Measurements from ENCODE around the gene IFT57. TPM values are rescaled to one million over a fixed set of nuclear protein-coding genes. Genes with fewer than 3 reads are reported as not detected.

IFT57 gene
- total RNA-seq, 1 experiment from 2014 or later = 32.1 TPM

GRCh38 chr3:108136561-108137459, 85.4 kb downstream of the IFT57 start (continued):
- TF ChIP-seq MXD4 (CRISPR knock-in tag; IDR thresholded peaks at IDR 0.05; ENCODE audit: borderline replicate concordance) = no peak
- no peak for TF ChIP-seq CTCF (IDR thresholded peaks at IDR 0.05)
- TF ChIP-seq TEAD4 (CRISPR knock-in tag; IDR thresholded peaks at IDR 0.05) = no peak
- TF ChIP-seq IRF2 (CRISPR knock-in tag; IDR thresholded peaks at IDR 0.05; ENCODE audit: borderline replicate concordance, low read depth) = no peak
- TF ChIP-seq ZNF317 (CRISPR knock-in tag; IDR thresholded peaks at IDR 0.05; ENCODE audit: borderline replicate concordance, low read depth) = no peak

- DNase-seq (ENCODE audit: low spot score) (no peak), ATAC-seq (no peak)
- ChIA-PET CTCF (no interaction called here), POLR2A (no interaction called here)
- H3K4me1 Mint-ChIP-seq = peaks cover 9% of the 10 kb centered on the region
- no peak for TF ChIP-seq KAT7 (CRISPR knock-in tag; IDR thresholded peaks at IDR 0.05; ENCODE audit: borderline replicate concordance)
- no peak overlapping the region for H3K4me3 Mint-ChIP-seq
- peaks cover 11% of the 10 kb centered on the region for H3K9me3 Mint-ChIP-seq
- no peaks in the 10 kb centered on the region for H3K27me3 Mint-ChIP-seq (ENCODE audit: low read depth)
- H3K27ac Mint-ChIP-seq = no peak overlapping the region
- H3K36me3 Mint-ChIP-seq = no peaks in the 10 kb centered on the region
Observed at GRCh38 chr3:108134555-108134880, 87.7 kb downstream of the IFT57 start.

GRCh38 chr3:108133858-108134554, 88.2 kb downstream of the IFT57 start:
- Mint-ChIP-seq H3K4me3 (no peak overlapping the region), H3K27me3 (ENCODE audit: low read depth) (no peaks in the 10 kb centered on the region), H3K4me1 (peaks cover 9% of the 10 kb centered on the region), H3K36me3 (no peaks in the 10 kb centered on the region), H3K9me3 (peaks cover 11% of the 10 kb centered on the region), H3K27ac (no peak overlapping the region)
- DNase-seq (ENCODE audit: low spot score) = no peak
- CTCF ChIA-PET = interaction anchor here (2.2 kb wide), 1 partner anchor 20 kb away, joined by 6 read pairs; no protein-coding TSS in a partner anchor
- no peak for ATAC-seq
- POLR2A ChIA-PET = no interaction called here
- no peak for TF ChIP-seq E2F4 (CRISPR knock-in tag; IDR thresholded peaks at IDR 0.05; ENCODE audit: borderline replicate concordance, low read depth)
- TF ChIP-seq ZNF425 (CRISPR knock-in tag; conservative IDR thresholded peaks at IDR 0.05) = no peak
- TF ChIP-seq GABPB1 (CRISPR knock-in tag; IDR thresholded peaks at IDR 0.05) = no peak
- no peak for TF ChIP-seq MXD4 (CRISPR knock-in tag; IDR thresholded peaks at IDR 0.05; ENCODE audit: borderline replicate concordance)
- no peak for TF ChIP-seq CREB1 (CRISPR knock-in tag; IDR thresholded peaks at IDR 0.05)
- no peak for TF ChIP-seq NFYB (CRISPR knock-in tag; conservative IDR thresholded peaks at IDR 0.05; ENCODE audit: low read depth)
- no peak for TF ChIP-seq AFF4 (CRISPR knock-in tag; IDR thresholded peaks at IDR 0.05; ENCODE audit: borderline replicate concordance)
- no peak for TF ChIP-seq NR2C2 (CRISPR knock-in tag; IDR thresholded peaks at IDR 0.05)
- no peak for TF ChIP-seq ZNF423 (CRISPR knock-in tag; IDR thresholded peaks at IDR 0.05)
